PC-9 (cell line): ENCODE results near the gene SRM. TPM values are rescaled to one million over a fixed set of nuclear protein-coding genes. Genes with fewer than 3 reads are reported as not detected.

ENCODE experiments used
- BruUV-seq: library from RNA; stranded (reverse); fragments of 400-500 nt; replicated peaks from 2 replicates; lab custom pipeline; 2021; lab: Mats Ljungman, UMichigan
- CTCF ChIA-PET: fragments of 300-600 bp; sonication (Branson Sonifier 250); formaldehyde crosslinking; loops from one replicate; lab custom pipeline; 2022; ENCODE audit warnings: antibody characterized with exemption; lab: Charles Lee
- POLR2A ChIA-PET: fragments of 300-600 bp; sonication (Branson Sonifier 250); formaldehyde crosslinking; loops from one replicate; lab custom pipeline; 2022; ENCODE audit warnings: antibody characterized with exemption; ENCODE audit not compliant: unreplicated experiment; lab: Charles Lee
- DNase-seq, 2 experiments: peaks; one replicate each; pipeline versions ENCODE4 v3.0.0 to v3.0.0-alpha.2; 2015 to 2022; ENCODE audit warnings: mixed read lengths in 1 of 2
- H2AFZ ChIP-seq: fragments of 200-600 bp; sonication (generic); 2 replicates; pipeline ENCODE4 v1.8.1; 2017; ENCODE audit warnings: antibody characterized with exemption
- H3F3A ChIP-seq: fragments of 200-600 bp; sonication (generic); 2 replicates; pipeline ENCODE4 v1.8.1; 2017; ENCODE audit warnings: antibody characterized with exemption, mild to moderate bottlenecking, low read depth; ENCODE audit not compliant: insufficient read depth
- H3K27ac ChIP-seq: fragments of 200-600 bp; sonication (generic); 2 replicates; pipeline ENCODE4 v1.6.1; 2016; ENCODE audit warnings: mixed run types
- H3K27me3 ChIP-seq: fragments of 200-600 bp; sonication (generic); 2 replicates; pipeline ENCODE4 v1.6.1; 2016; ENCODE audit warnings: low read depth, mixed run types; ENCODE audit not compliant: insufficient read depth
- H3K36me3 ChIP-seq: fragments of 200-600 bp; sonication (generic); 2 replicates; pipeline ENCODE4 v1.6.1; 2016; ENCODE audit warnings: low read depth, mixed run types
- H3K4me1 ChIP-seq: fragments of 200-600 bp; sonication (generic); replicated peaks from 2 replicates; pipeline ENCODE4 v1.6.1; 2016; ENCODE audit warnings: mixed run types; ENCODE audit not compliant: insufficient read depth
- H3K4me2 ChIP-seq: fragments of 200-600 bp; sonication (generic); 2 replicates; pipeline ENCODE4 v1.6.1; 2017; ENCODE audit warnings: mixed run types
- H3K4me3 ChIP-seq: fragments of 200-600 bp; sonication (generic); 2 replicates; pipeline ENCODE4 v1.6.1; 2016; ENCODE audit warnings: mixed run types
- H3K79me2 ChIP-seq: fragments of 200-600 bp; sonication (generic); 2 replicates; pipeline ENCODE4 v1.6.1; 2017; ENCODE audit warnings: low read depth, mixed run types
- H3K9me2 ChIP-seq: fragments of 200-600 bp; sonication (generic); 2 replicates; pipeline ENCODE4 v1.8.1; 2017; ENCODE audit warnings: mild to moderate bottlenecking; ENCODE audit not compliant: insufficient read depth
- H3K9me3 ChIP-seq: fragments of 200-600 bp; sonication (generic); 2 replicates; pipeline ENCODE4 v1.8.1; 2016; ENCODE audit warnings: low read depth; ENCODE audit not compliant: insufficient read depth
- H4K20me1 ChIP-seq: fragments of 200-600 bp; sonication (generic); 2 replicates; pipeline ENCODE4 v1.8.1; 2017; ENCODE audit not compliant: insufficient read depth
- EZH2 ChIP-seq: fragments of 200-600 bp; sonication (generic); IDR thresholded peaks from 2 replicates; pipeline ENCODE4 v1.8.0; 2017; ENCODE audit warnings: antibody characterized with exemption, low read depth
- intact Hi-C: fragments of 100-400 bp; cut with micrococcal nuclease; formaldehyde crosslinking; loops from one replicate; pipeline ENCODE4 v1.10.0; 2022; ENCODE audit not compliant: unreplicated experiment
- total RNA-seq: library from RNA; stranded (reverse); gene quantifications from 2 replicates; pipeline ENCODE4 v1.2.3, GENCODE V29; 2021
- TF ChIP-seq, protein P1 (sequence below): fragments of 200-600 bp; sonication (generic); conservative IDR thresholded peaks from 2 replicates; pipeline ENCODE4 v1.6.1; 2017; ENCODE audit warnings: mixed run types, antibody characterized with exemption, mild to moderate bottlenecking, moderate library complexity

Gene SRM
- total RNA-seq, 1 experiment from 2014 or later: 50.3 TPM

GRCh38 chr1:11058026-11058425, 1.8 kb downstream of the SRM start:
- H3K4me3 ChIP-seq: no peak overlapping the region; the same call in 1 of the 2 replicates
- H3K27ac ChIP-seq: no peak overlapping the region

DNA sequence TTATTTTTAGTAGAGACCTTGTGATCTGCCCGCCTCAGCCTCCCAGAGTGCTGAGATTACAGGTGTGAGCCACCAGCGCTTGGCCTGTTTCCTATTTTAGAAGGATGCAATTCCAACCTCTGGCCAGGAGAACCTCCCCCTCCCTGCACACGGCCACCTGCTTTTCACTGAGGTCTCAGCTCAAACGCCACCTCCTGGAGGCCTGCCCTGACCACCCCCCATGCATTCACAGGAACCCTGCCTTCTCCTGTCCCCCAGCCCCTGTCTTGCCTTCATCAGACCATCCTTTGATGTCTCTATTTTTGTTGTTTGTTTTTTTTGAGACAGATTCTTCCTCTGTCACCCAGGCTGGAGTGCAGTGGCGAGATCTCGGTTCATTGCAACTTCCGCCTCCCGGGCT, 2.3 kb downstream of the SRM start:
- Histone ChIP-seq H3K4me3 (no peak overlapping the region), H3K79me2 (peaks cover 14% of the 10 kb centered on the region), H3K4me1 (no peaks in the 10 kb centered on the region), H3F3A (no peaks in the 10 kb centered on the region), H2AFZ (no peak overlapping the region), H3K9me3 (no peaks in the 10 kb centered on the region), H4K20me1 (no peaks in the 10 kb centered on the region), H3K36me3 (no peaks in the 10 kb centered on the region), H3K4me2 (no peak overlapping the region), H3K27me3 (no peaks in the 10 kb centered on the region), H3K27ac (no peak overlapping the region), H3K9me2 (no peaks in the 10 kb centered on the region)
- DNase-seq: no peak
- CTCF ChIA-PET: interaction anchor here (0.7 kb wide), 1 partner anchor 709 kb away, joined by 3 read pairs; no protein-coding TSS in a partner anchor
- TF ChIP-seq EZH2: no peak
- TF ChIP-seq, protein P1, sequence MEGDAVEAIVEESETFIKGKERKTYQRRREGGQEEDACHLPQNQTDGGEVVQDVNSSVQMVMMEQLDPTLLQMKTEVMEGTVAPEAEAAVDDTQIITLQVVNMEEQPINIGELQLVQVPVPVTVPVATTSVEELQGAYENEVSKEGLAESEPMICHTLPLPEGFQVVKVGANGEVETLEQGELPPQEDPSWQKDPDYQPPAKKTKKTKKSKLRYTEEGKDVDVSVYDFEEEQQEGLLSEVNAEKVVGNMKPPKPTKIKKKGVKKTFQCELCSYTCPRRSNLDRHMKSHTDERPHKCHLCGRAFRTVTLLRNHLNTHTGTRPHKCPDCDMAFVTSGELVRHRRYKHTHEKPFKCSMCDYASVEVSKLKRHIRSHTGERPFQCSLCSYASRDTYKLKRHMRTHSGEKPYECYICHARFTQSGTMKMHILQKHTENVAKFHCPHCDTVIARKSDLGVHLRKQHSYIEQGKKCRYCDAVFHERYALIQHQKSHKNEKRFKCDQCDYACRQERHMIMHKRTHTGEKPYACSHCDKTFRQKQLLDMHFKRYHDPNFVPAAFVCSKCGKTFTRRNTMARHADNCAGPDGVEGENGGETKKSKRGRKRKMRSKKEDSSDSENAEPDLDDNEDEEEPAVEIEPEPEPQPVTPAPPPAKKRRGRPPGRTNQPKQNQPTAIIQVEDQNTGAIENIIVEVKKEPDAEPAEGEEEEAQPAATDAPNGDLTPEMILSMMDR: no peak
- BruUV-seq: no TSS peak
- POLR2A ChIA-PET: no interaction called here
- intact Hi-C loops: no loop called here

More at GRCh38 chr1:11058026-11058425, 1.8 kb downstream of the SRM start:
- Histone ChIP-seq H4K20me1 (no peaks in the 10 kb centered on the region), H3K4me2 (peak overlapping the region; percentile 82; the same call in 1 of the 2 replicates), H3K36me3 (no peaks in the 10 kb centered on the region), H3K79me2 (peaks cover 14% of the 10 kb centered on the region), H2AFZ (no peak overlapping the region), H3K27me3 (no peaks in the 10 kb centered on the region), H3F3A (no peaks in the 10 kb centered on the region), H3K9me2 (no peaks in the 10 kb centered on the region), H3K9me3 (no peaks in the 10 kb centered on the region), H3K4me1 (no peaks in the 10 kb centered on the region)
- TF ChIP-seq, protein P1: no peak
- TF ChIP-seq EZH2: no peak
- CTCF ChIA-PET: interaction anchor here (0.7 kb wide), 1 partner anchor 709 kb away, joined by 3 read pairs; no protein-coding TSS in a partner anchor
- intact Hi-C loops: no loop called here
- POLR2A ChIA-PET: no interaction called here
- no peak for DNase-seq
- BruUV-seq: no TSS peak

- CTCF ChIA-PET: no interaction called here
Observed at GRCh38 chr1:11056504-11056903, 3.3 kb downstream of the SRM start.

More at GRCh38 chr1:11056504-11056903, 3.3 kb downstream of the SRM start:
- Histone ChIP-seq H3K27ac (no peak overlapping the region), H3K4me1 (no peaks in the 10 kb centered on the region), H3K9me2 (no peaks in the 10 kb centered on the region), H3K27me3 (no peaks in the 10 kb centered on the region), H3K4me3 (no peak overlapping the region), H3K4me2 (no peak overlapping the region), H3K79me2 (peaks cover 13% of the 10 kb centered on the region), H4K20me1 (no peaks in the 10 kb centered on the region), H2AFZ (no peak overlapping the region), H3K36me3 (no peaks in the 10 kb centered on the region), H3K9me3 (no peaks in the 10 kb centered on the region), H3F3A (no peaks in the 10 kb centered on the region)
- intact Hi-C loops: no loop called here
- BruUV-seq: no TSS peak
- TF ChIP-seq, protein P1: no peak
- TF ChIP-seq EZH2: no peak
- POLR2A ChIA-PET: no interaction called here
- DNase-seq: no peak
